Breast epithelium (tissue), 3 donors: ENCODE results near the gene NLRP10.
"Not testable (repeated sequence)": the region's sequence is repeated elsewhere in the genome, so short reads cannot be mapped to it uniquely, and the experiment has no call there.

ENCODE experiments used
- CTCF ChIP-seq, 3 donors: fragments of 450-650 bp; IDR thresholded peaks; one replicate each; pipeline ENCODE4 v1.5.1; 2016 to 2017; ENCODE audit warnings: antibody characterized with exemption in 3 of 3, mild to moderate bottlenecking in 3 of 3, moderate library complexity in 3 of 3
- POLR2A ChIP-seq: fragments of 450-650 bp; IDR thresholded peaks from one replicate; pipeline ENCODE4 v1.6.1; 2016; ENCODE audit warnings: antibody characterized with exemption, mild to moderate bottlenecking, moderate library complexity

- TF ChIP-seq CTCF (IDR thresholded peaks at IDR 0.05); POLR2A: not testable (repeated sequence)
Measured at GRCh38 chr11:7987560-7987883, 22.3 kb upstream of the NLRP10 start.
